A549 (cell line): ENCODE data around the gene CBX4. TPM values are rescaled to one million over a fixed set of nuclear protein-coding genes. Genes with fewer than 3 reads are reported as not detected.

Source experiments
- ATAC-seq, 2 experiments: fragments of 200-7000 bp in 1 of 2; fragments of >200 bp in 1 of 2; cut with Nextera tagmentation in 1 of 2; cut with Tn5 transposase in 1 of 2; 3 replicates each; pipeline versions ENCODE4 v1.8.0 to v1.9.1; 2018 to 2020; ENCODE audit warnings: mild to moderate bottlenecking in 1 of 2, moderate library complexity in 1 of 2
- CTCF ChIA-PET: fragments of 300-600 bp; sonication (Branson Sonifier 250); formaldehyde crosslinking; extraction: SDS; loops from one replicate; lab custom pipeline; 2021; ENCODE audit warnings: antibody characterized with exemption, inconsistent platforms; lab: Yijun Ruan, JAX
- POLR2A ChIA-PET: fragments of 350-600 bp; formaldehyde crosslinking; extraction: SDS; loops from one replicate; lab custom pipeline; 2021; ENCODE audit warnings: antibody characterized with exemption, inconsistent platforms; lab: Yijun Ruan, JAX
- DNase-seq, 2 experiments: peaks; one replicate each; pipeline versions ENCODE4 v3.0.0 to v3.0.0-alpha.2; 2011 to 2016; ENCODE audit warnings: low read depth in 1 of 2, low spot score in 1 of 2
- FAIRE-seq: peaks from 2 replicates; lab custom pipeline; 2011; peaks lifted over from hg19 to GRCh38; lab: Jason Lieb, UNC
- H3K27ac ChIP-seq, 2 experiments: fragments of >200 bp; sonication (Bioruptor Twin); formaldehyde crosslinking; 3 replicates each; pipeline ENCODE4 v1.5.1; 2016 to 2017
- H3K4me1 ChIP-seq: fragments of >200 bp; sonication (Bioruptor Twin); formaldehyde crosslinking; 3 replicates; pipeline ENCODE4 v1.6.1; 2016
- H3K4me2 ChIP-seq: fragments of >200 bp; sonication (Bioruptor Twin); formaldehyde crosslinking; 3 replicates; pipeline ENCODE4 v1.6.1; 2016
- H3K4me3 ChIP-seq: fragments of >200 bp; sonication (Bioruptor Twin); formaldehyde crosslinking; 3 replicates; pipeline ENCODE4 v1.5.1; 2016
- H3K9me3 ChIP-seq: fragments of >200 bp; sonication (Bioruptor Twin); formaldehyde crosslinking; 3 replicates; pipeline ENCODE4 v1.6.1; 2016
- BHLHE40 ChIP-seq: IDR thresholded peaks from 2 replicates; pipeline ENCODE4 v1.6.1; 2012; ENCODE audit warnings: low read depth, low read length, inconsistent platforms
- E2F6 ChIP-seq: IDR thresholded peaks from 2 replicates; pipeline ENCODE4 v1.6.1; 2012; ENCODE audit warnings: low read depth, borderline replicate concordance
- EHMT2 ChIP-seq: fragments of 200-600 bp; sonication (generic); IDR thresholded peaks from 2 replicates; pipeline ENCODE4 v1.6.1; 2016; ENCODE audit warnings: antibody characterized with exemption, low read depth, mild to moderate bottlenecking, moderate library complexity
- EP300 ChIP-seq, 2 experiments: fragments of >200 bp; sonication (Bioruptor Twin); formaldehyde crosslinking; IDR thresholded peaks; 2 replicates in 1 of 2; 3 replicates in 1 of 2; pipeline ENCODE4 v1.6.1; 2016 to 2017
- FOSB ChIP-seq: fragments of 250-450 bp; sonication (Bioruptor Pico); IDR thresholded peaks from 2 replicates; pipeline ENCODE4 v1.5.0; 2020; ENCODE audit warnings: mild to moderate bottlenecking, moderate library complexity
- FOXS1 ChIP-seq: fragments of 250-450 bp; sonication (Bioruptor Pico); IDR thresholded peaks from 2 replicates; pipeline ENCODE4 v1.5.0; 2020; ENCODE audit warnings: mild to moderate bottlenecking, moderate library complexity
- HDAC2 ChIP-seq: fragments of 200-600 bp; sonication (generic); IDR thresholded peaks from 2 replicates; pipeline ENCODE4 v1.6.1; 2016
- HOXA7 ChIP-seq: fragments of 250-450 bp; sonication (Bioruptor Pico); IDR thresholded peaks from 2 replicates; pipeline ENCODE4 v1.5.0; 2020; ENCODE audit warnings: mild to moderate bottlenecking, moderate library complexity
- HOXB13 ChIP-seq: fragments of 250-450 bp; sonication (Bioruptor Pico); IDR thresholded peaks from 2 replicates; pipeline ENCODE4 v1.5.0; 2020; ENCODE audit warnings: low read depth, mild to moderate bottlenecking, moderate library complexity
- HOXB5 ChIP-seq: fragments of 250-450 bp; sonication (Bioruptor Pico); IDR thresholded peaks from 2 replicates; pipeline ENCODE4 v1.5.0; 2020; ENCODE audit warnings: mild to moderate bottlenecking, moderate library complexity
- JUN ChIP-seq, 2 experiments: fragments of >200 bp; sonication (Bioruptor Twin); formaldehyde crosslinking; IDR thresholded peaks; 2 replicates in 1 of 2; 3 replicates in 1 of 2; pipeline ENCODE4 v1.6.1; 2016 to 2017
- JUNB ChIP-seq: fragments of >200 bp; sonication (Bioruptor Twin); formaldehyde crosslinking; IDR thresholded peaks from 2 replicates; pipeline ENCODE4 v1.6.1; 2016
- KDM5A ChIP-seq: fragments of 200-600 bp; sonication (generic); IDR thresholded peaks from 2 replicates; pipeline ENCODE4 v1.6.1; 2016; ENCODE audit warnings: antibody characterized with exemption, mild to moderate bottlenecking
- MAFK ChIP-seq: fragments of 450-650 bp; IDR thresholded peaks from 2 replicates; pipeline ENCODE4 v1.6.1; 2014; ENCODE audit not compliant: partially characterized antibody
- MAZ ChIP-seq: fragments of 150-350 bp; IDR thresholded peaks from 2 replicates; pipeline ENCODE4 v1.6.1; 2014; ENCODE audit warnings: antibody characterized with exemption, low read depth, low read length, borderline replicate concordance
- MYC ChIP-seq: IDR thresholded peaks from 2 replicates; pipeline ENCODE4 v1.6.1; 2012; ENCODE audit warnings: mild to moderate bottlenecking, inconsistent platforms, low read length, improper control_type of control experiment, borderline replicate concordance
- NFE2L2 ChIP-seq: fragments of 150-350 bp; conservative IDR thresholded peaks from 2 replicates; pipeline ENCODE4 v1.6.1; 2014; ENCODE audit warnings: low read length
- NR3C1 ChIP-seq: fragments of >200 bp; sonication (Bioruptor Twin); formaldehyde crosslinking; IDR thresholded peaks from 3 replicates; pipeline ENCODE4 v1.6.1; 2017
- PHF8 ChIP-seq: fragments of 200-600 bp; sonication (generic); IDR thresholded peaks from 2 replicates; pipeline ENCODE4 v1.6.1; 2016; ENCODE audit warnings: low read depth, mild to moderate bottlenecking, antibody characterized with exemption, moderate library complexity, borderline replicate concordance
- POLR2AphosphoS2 ChIP-seq: conservative IDR thresholded peaks from 2 replicates; pipeline ENCODE4 v1.6.1; 2012; ENCODE audit warnings: low read length, improper control_type of control experiment, inconsistent platforms
- RAD21 ChIP-seq, 2 experiments: fragments of >200 bp in 1 of 2; sonication (Bioruptor Twin) in 1 of 2; formaldehyde crosslinking in 1 of 2; IDR thresholded peaks in 1 of 2; conservative IDR thresholded peaks in 1 of 2; 2 replicates in 1 of 2; 3 replicates in 1 of 2; pipeline ENCODE4 v1.6.1; 2012 to 2018; ENCODE audit warnings: inconsistent platforms in 1 of 2
- RNF2 ChIP-seq: fragments of 200-600 bp; sonication (generic); IDR thresholded peaks from 2 replicates; pipeline ENCODE4 v1.6.1; 2016; ENCODE audit warnings: low read depth, mild to moderate bottlenecking, antibody characterized with exemption, moderate library complexity, borderline replicate concordance
- SMC3 ChIP-seq: fragments of >200 bp; sonication (Bioruptor Twin); formaldehyde crosslinking; IDR thresholded peaks from 3 replicates; pipeline ENCODE4 v1.6.1; 2018; ENCODE audit warnings: inconsistent platforms
- SREBF2 ChIP-seq: fragments of 450-650 bp; IDR thresholded peaks from 2 replicates; pipeline ENCODE4 v1.6.1; 2014; ENCODE audit warnings: mild to moderate bottlenecking, moderate library complexity
- TFCP2L1 ChIP-seq: fragments of 250-450 bp; sonication (Bioruptor Pico); IDR thresholded peaks from 2 replicates; pipeline ENCODE4 v1.5.0; 2021; ENCODE audit warnings: mild to moderate bottlenecking
- USF2 ChIP-seq: fragments of 450-650 bp; IDR thresholded peaks from 2 replicates; pipeline ENCODE4 v1.6.1; 2014; ENCODE audit warnings: antibody characterized with exemption
- ZC3H11A ChIP-seq: fragments of 450-650 bp; IDR thresholded peaks from 2 replicates; pipeline ENCODE4 v1.6.1; 2014; ENCODE audit warnings: antibody characterized with exemption, mild to moderate bottlenecking
- ZFP36 ChIP-seq: fragments of 450-650 bp; IDR thresholded peaks from 2 replicates; pipeline ENCODE4 v1.6.1; 2014; ENCODE audit warnings: borderline replicate concordance; ENCODE audit not compliant: partially characterized antibody
- WGBS: methylation state at CpG from one replicate; pipeline ENCODE4 v1.1.6; 2017; ENCODE audit errors: missing lambda C conversion rate; 5-methylcytosine and 5-hydroxymethylcytosine counted together
- polyA plus RNA-seq, 4 experiments: library from polyadenylated mRNA; depleted of rRNA in 3 of 4; stranded (reverse); fragments of >200 nt; fragmentation: RNase III in 1 of 4; extraction: RNeasy Plus Mini Kit Qiagen cat#74134 plus additional on column Dnase treatment in 1 of 4; gene quantifications; 2 replicates in 3 of 4; 3 replicates in 1 of 4; pipeline ENCODE4 v1.2.3, GENCODE V29; 2011 to 2017
- TF ChIP-seq, protein P1 (sequence below): IDR thresholded peaks from 2 replicates; pipeline ENCODE4 v1.6.1; 2012
- TF ChIP-seq, protein P2 (sequence below): fragments of >200 bp; sonication (Bioruptor Twin); formaldehyde crosslinking; IDR thresholded peaks from 2 replicates; pipeline ENCODE4 v1.6.1; 2016
- TF ChIP-seq, protein P3 (sequence below): fragments of 150-350 bp; IDR thresholded peaks from 2 replicates; pipeline ENCODE4 v1.6.1; 2014; ENCODE audit warnings: low read depth, mild to moderate bottlenecking, low read length
- TF ChIP-seq, protein P4 (sequence below): IDR thresholded peaks from 2 replicates; pipeline ENCODE4 v1.6.1; 2012

The CBX4 gene
- polyA plus RNA-seq, 2 of the 4 experiments (the other 2 are of a cell fraction): 31.0 to 34.1 TPM

DNA sequence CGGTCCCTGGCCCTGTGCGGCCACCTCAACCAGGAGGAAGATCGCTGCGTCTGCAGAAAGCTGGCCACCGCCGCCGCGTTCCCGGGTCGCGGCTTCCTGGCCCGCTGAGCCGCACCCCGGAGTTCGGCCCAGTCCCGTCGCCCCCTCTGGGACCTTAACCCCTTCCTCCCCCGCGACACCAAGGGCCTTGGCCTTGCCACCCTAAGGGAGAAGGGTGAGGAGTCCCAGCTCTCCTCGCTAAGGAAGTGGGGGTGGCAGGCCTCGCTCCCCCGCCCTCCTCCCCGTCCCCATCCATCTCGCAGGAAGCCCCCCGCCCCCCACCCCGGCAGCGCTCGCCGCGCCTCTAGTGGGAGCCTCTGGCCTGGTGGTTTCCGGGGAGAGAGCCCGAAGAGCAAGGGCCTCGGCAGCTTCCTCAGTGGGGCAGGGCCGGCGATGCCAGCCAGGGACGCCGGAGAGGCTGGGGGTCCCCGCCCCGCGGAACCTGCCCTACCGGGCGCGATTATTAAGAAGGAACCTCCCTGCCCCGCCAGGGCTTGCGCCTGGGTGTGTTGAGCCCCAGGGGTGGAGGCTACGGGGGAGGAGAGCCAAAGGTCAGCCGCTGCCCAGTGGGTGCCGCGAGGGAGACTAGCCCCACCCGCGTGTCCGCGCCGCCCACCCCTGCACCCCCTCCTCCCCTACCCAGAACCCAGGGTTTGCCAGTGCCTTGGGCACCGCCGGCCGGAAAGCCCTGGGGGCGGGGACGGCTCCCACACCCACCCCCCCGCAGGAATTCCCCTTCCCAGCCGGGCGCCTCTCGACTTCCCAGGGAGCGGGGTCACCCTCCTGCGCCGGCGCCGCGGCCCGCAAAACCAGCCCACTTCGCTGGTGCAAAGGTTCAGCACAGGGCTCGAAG is 6.8 kb downstream of the CBX4 start:
- peak overlapping the region; percentile 36 for H3K4me3 ChIP-seq
- FAIRE-seq: no peak

GRCh38 chr17:79831265-79832217 is 7.7 kb downstream of the CBX4 start:
- FAIRE-seq: no peak
- ATAC-seq: peak; percentile 30 to 60; a peak in 5 of 6 replicates
- peak overlapping the region; percentile 36 for H3K4me3 ChIP-seq
- peak in 1 of 2 experiments; percentile 71 for DNase-seq
- ChIA-PET POLR2A (interaction anchor here (2.1 kb wide), 1 partner anchor 19 kb away, joined by 9 read pairs; no protein-coding TSS in a partner anchor), CTCF (interaction anchor here (1.3 to 35.2 kb wide), 4 partner anchors 9 to 84 kb away, joined by 3 to 1281 read pairs (median 24); partner anchors contain the start of genes CBX4 and CBX8)
- 41% methylated on average over 17 of the region's 33 CpGs for WGBS
- peaks cover 77% of the 10 kb centered on the region for H3K4me1 ChIP-seq
- H3K27ac ChIP-seq: peak overlapping the region; percentile 81 to 90
- peak overlapping the region; percentile 94 for H3K4me2 ChIP-seq
- H3K9me3 ChIP-seq: no peaks in the 10 kb centered on the region
- TF ChIP-seq RAD21 (conservative IDR thresholded peaks at IDR 0.05 in 1 of 2, IDR thresholded peaks at IDR 0.05 in 1 of 2) (no peak), FOSB (CRISPR knock-in tag) (no peak), USF2 (no peak), JUNB (no peak), HOXA7 (CRISPR knock-in tag) (no peak), POLR2AphosphoS2 (no peak), TFCP2L1 (CRISPR knock-in tag) (no peak), MAZ (no peak), HDAC2 (no peak), ZC3H11A (no peak), KDM5A (no peak), E2F6 (no peak), ZFP36 (no peak), PHF8 (no peak), NFE2L2 (no peak), BHLHE40 (peak; percentile 60; the same call in 1 of the 2 replicates), NR3C1 (no peak), SREBF2 (no peak)
- TF ChIP-seq, protein P1, sequence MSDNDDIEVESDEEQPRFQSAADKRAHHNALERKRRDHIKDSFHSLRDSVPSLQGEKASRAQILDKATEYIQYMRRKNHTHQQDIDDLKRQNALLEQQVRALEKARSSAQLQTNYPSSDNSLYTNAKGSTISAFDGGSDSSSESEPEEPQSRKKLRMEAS: peak; percentile 46
- TF ChIP-seq, protein P2, sequence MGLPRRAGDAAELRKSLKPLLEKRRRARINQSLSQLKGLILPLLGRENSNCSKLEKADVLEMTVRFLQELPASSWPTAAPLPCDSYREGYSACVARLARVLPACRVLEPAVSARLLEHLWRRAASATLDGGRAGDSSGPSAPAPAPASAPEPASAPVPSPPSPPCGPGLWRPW: no peak
- TF ChIP-seq, protein P3, sequence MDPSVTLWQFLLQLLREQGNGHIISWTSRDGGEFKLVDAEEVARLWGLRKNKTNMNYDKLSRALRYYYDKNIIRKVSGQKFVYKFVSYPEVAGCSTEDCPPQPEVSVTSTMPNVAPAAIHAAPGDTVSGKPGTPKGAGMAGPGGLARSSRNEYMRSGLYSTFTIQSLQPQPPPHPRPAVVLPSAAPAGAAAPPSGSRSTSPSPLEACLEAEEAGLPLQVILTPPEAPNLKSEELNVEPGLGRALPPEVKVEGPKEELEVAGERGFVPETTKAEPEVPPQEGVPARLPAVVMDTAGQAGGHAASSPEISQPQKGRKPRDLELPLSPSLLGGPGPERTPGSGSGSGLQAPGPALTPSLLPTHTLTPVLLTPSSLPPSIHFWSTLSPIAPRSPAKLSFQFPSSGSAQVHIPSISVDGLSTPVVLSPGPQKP: no peak

More for the DNA sequence above, 6.8 kb downstream of the CBX4 start:
- POLR2A ChIA-PET: interaction anchor here (0.6 to 2.1 kb wide), 2 partner anchors 20 to 393 kb away, joined by 6 to 9 read pairs; no protein-coding TSS in a partner anchor
- DNase-seq (peak in 1 of 2 experiments; percentile 61), ATAC-seq (peak; percentile 3 to 37; a peak in 5 of 6 replicates)
- Histone ChIP-seq H3K4me2 (peak overlapping the region; percentile 94), H3K4me1 (peaks cover 83% of the 10 kb centered on the region), H3K9me3 (no peaks in the 10 kb centered on the region), H3K27ac (peak overlapping the region; percentile 81 to 90)
- 19% methylated on average over 17 of the region's 72 CpGs for WGBS
- CTCF ChIA-PET: interaction anchor here (0.6 to 35.2 kb wide), 11 partner anchors 17 to 176 kb away, joined by 3 to 1281 read pairs (median 3); partner anchors contain the start of genes CBX2 and CBX8
- TF ChIP-seq HOXB5 (CRISPR knock-in tag) (0 out of 2 replicates have a peak, but pooled peaks have one; percentile 51), FOSB (CRISPR knock-in tag) (no peak), MAFK (peak; percentile 69), RNF2 (no peak), TFCP2L1 (CRISPR knock-in tag) (peak; percentile 39; the same call in 1 of the 2 replicates), HOXB13 (CRISPR knock-in tag) (no peak), JUN (IDR thresholded peaks at IDR 0.05) (peak in 1 of 2 experiments; percentile 80; a peak in 3 of 5 replicates), PHF8 (no peak), RAD21 (conservative IDR thresholded peaks at IDR 0.05 in 1 of 2, IDR thresholded peaks at IDR 0.05 in 1 of 2) (no peak), ZC3H11A (no peak), HOXA7 (CRISPR knock-in tag) (0 out of 2 replicates have a peak, but pooled peaks have one; percentile 12), FOXS1 (no peak), EHMT2 (no peak), MAZ (peak; percentile 91), POLR2AphosphoS2 (0 out of 2 replicates have a peak, but pooled peaks have one; percentile 51), MYC (no peak), EP300 (IDR thresholded peaks at IDR 0.05) (no peak), SMC3 (no peak)
- TF ChIP-seq, protein P4, sequence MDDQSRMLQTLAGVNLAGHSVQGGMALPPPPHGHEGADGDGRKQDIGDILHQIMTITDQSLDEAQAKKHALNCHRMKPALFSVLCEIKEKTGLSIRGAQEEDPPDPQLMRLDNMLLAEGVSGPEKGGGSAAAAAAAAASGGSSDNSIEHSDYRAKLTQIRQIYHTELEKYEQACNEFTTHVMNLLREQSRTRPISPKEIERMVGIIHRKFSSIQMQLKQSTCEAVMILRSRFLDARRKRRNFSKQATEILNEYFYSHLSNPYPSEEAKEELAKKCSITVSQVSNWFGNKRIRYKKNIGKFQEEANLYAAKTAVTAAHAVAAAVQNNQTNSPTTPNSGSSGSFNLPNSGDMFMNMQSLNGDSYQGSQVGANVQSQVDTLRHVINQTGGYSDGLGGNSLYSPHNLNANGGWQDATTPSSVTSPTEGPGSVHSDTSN: no peak
